ENCODE data around the gene AXL.
"Not testable (repeated sequence)": the region's sequence is repeated elsewhere in the genome, so short reads cannot be mapped to it uniquely, and the experiment has no call there.

The AXL gene

DNA sequence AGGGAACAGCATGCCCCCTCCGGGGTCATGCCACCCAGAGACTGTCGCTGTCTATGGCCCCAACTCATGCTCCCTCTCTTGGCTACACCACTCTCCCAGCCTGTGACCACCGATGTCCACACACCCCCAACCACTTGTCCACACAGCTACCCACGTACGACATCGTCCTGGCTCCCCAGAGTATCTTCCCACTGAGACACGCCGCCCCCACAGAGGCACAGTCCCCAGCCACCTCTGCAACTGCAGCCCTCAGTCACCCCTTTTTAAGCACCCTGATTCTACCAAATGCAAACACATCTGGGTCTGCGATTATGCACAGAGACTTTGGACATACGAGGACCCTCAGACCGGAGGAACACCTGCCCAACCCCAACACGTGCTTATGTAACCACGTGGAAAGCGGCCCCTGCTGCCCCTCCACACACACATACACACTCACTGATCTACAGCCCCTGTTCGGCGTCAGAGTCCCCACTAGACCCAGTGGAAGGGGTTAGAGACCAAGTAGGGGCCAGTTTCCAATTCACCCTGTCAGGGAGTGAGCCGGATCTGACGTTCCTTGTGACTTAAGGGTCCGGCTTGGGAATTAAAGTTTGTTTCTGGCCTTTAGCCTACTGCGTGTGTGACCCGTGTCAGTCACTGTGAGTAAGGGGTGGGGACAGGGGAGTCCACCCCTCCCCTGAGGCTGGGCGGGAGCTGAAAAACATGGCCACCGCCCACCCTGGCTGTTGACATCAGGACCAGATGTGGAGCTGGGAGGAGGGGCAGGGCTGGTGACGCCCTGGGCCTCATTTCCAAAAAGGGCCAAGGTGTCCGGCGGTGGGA lies 11.9 kb upstream of the AXL start:
- no peak for DNase-seq (ENCODE audit: low read depth in 2 of 2)

DNA sequence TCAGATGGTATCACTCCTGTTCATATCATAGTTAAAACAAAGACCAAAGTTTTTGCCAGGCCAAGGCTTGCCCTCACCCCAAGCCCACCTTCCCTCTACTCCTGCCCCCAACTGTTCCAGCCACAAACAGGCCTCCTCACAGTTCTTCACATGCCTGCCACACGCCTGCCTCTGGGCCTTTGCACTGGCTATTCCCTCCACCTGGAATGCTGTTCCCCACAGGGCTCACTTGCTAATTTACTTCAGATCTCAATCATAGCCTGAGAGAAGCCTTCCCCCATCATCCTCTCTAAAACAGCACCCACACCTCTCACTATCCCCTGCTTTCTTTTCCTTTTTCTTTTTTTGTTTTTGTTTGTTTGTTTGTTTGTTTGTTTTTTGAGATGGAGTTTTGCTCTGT lies 4.9 kb upstream of the AXL start:
- DNase-seq (ENCODE audit: low read depth in 2 of 2): no peak

DNA sequence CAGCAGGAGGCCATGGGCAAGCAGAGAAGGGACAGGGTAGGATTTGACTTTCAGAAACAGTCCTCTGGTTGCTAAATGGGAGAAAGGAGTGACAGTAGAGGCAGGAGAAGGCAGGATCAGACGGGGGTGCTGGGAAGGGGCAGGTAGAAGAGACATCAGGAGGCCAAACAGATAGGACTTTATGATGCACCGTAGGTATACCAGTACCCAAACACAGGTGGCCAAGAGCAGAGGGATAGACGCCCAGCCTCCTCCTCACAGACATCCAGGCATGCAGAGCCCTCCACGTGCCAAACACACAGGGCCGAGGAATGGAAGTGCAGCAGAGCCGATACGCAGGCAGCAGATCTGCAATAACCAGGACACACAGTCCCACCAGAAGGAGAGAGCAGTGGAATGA lies 1.3 kb upstream of the AXL start:
- no peak for DNase-seq (ENCODE audit: low read depth in 2 of 2)

DNA sequence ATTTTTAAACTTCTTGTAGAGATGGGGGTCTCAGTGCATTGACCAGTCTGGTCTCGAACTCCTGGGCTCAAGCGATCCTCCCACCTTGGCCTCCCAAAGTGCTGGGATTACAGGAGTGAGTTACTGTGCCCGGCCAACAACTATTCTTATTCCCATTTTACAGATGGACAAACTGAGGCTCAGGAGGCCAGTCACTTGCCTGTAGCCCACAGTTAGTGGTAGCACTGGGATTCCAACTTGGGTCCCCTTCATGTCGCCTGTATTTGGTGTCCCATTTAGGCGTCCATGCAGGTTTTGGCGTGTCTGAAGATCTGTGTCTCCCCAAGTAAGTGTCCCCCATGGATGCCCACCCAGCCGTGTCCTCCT lies 791 bp upstream of the AXL start:
- DNase-seq (ENCODE audit: low read depth in 2 of 2): no peak

DNA sequence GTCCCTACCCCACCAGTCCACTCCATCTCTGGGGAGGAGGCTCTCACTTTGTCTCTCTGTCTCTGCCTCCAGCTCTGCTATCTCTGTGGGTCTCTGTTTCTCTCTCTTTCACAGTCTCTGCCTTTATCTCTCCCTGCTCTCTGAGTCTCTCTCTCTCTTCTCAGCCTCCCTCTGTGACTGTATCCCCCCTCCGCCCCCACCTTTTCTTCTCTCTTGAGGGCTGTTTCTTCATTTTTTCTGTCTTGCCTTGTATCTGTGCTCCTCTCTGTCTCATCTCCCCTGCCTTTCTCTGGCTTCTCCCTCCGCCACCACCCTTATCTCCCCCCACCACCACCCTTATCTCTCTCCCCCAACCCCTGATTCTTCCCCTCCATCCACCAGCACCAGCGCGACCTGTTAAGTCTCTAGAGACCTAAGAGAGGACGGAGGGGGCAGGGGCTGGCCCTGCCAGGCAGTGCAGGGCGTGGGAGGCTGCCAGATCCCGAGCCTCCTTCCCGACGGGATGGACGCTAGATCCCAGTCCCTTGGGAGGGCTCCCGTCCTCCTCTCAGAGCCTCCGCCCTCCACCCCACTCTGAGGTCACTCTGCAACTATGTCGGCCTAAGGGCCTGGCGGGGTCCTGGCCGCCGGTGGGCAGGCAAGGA lies 1.0 kb downstream of the AXL start:
- DNase-seq (ENCODE audit: low read depth in 2 of 2): no peak

DNA sequence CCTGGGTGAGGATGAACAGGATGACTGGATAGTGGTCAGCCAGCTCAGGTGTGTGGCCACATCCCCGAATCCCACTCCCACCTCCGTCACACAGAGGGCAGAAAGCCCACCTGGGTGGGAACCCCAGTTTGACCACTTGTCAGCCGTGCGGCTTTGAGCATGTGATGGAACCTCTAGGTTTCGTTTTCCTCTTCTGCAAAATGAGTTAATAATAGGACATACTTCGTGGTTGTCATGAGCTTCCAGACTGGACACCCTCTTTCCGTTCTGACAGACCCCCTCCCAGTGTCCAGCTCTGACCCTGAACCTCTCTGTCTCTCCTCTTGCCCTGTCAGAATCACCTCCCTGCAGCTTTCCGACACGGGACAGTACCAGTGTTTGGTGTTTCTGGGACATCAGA lies 1.8 kb downstream of the AXL start:
- no peak for DNase-seq (ENCODE audit: low read depth in 2 of 2)

DNA sequence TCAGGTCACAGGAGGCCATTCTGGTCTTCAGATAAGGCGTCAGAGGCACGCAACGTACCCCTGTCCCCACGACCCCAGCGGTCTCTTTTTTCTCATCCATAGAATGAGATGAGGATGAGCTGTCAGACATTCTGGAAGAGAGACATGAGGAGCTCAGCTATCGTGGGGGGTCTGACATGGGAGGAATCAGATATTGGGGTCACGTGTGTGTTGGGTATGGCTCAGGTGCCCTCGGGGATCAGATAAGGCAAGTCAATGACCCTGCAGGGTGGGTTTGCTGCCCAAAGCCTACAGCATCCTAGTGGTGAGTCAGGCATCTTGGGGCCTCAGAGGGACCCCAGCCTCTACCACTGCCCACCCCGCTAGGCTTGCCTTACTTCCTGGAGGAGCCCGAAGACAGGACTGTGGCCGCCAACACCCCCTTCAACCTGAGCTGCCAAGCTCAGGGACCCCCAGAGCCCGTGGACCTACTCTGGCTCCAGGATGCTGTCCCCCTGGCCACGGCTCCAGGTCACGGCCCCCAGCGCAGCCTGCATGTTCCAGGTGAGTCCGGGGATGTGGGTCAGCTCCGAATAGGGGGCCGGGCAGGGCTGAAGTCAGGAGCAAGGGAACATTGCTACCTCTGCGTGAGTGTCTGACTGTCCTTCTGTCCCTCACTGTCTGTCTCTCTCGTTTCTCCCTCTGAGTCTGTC lies 2.6 kb downstream of the AXL start:
- DNase-seq (ENCODE audit: low read depth in 2 of 2): no peak

DNA sequence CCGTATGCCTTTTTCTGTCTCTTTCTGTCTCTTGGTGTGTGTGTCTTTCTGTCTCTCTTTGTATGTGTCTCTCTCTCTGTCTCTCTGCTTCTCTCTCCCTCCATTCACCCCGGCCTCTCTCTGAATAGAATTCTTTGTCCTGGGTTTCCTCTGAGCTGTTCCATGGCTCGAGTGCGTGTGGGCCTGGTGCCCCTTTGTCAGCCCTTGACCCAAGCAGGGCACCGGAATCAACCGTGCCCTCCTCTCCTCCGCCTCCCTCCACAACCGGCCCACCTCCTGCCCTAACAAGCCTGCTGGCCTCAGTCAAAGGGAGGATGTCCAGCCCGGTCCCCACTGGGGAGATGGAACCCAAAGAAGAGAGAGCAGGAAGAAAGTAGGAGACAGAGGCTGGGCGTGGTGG lies 3.2 kb downstream of the AXL start:
- no peak for DNase-seq (ENCODE audit: low read depth in 2 of 2)

DNA sequence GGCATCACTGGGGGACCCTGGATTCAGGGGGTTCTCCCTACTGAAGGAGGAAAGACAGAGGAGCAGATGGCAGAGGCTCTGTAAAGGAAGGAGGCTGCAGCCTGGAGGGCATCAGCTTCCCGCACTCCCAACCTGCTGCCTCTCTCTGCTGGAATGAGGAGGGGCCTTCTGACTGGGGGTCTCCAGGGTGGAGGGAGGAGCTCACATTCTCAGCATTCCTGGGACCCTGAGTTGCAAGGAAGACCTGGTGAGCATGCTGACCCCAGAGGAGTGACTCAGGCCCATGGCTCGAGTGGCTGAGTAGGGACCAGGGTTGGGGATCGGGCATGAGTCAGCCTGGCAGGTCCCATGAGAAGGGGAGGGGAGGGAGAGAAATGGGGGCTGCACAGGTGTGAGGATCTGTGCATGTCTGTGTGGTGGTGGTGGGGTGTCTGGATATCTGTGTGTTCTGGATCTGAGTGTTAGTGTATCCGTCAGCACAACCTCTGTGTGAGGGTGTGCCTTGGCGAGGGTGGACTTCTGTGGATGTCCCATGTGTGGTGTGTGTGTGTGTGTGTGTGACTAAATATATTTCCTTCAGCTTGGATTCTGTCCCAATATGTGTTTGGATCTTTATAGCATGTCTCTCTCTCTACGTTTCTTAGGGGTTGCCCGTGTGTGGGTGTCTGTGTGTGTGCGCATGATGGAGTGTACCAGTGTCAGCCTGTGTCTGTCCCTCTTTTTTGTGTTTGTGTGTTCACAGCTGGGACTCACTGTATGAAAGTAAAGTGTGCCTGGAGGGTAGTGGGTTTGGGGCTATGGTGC lies 4.6 kb downstream of the AXL start:
- DNase-seq (ENCODE audit: low read depth in 2 of 2): peak; percentile 67 to 68

DNA sequence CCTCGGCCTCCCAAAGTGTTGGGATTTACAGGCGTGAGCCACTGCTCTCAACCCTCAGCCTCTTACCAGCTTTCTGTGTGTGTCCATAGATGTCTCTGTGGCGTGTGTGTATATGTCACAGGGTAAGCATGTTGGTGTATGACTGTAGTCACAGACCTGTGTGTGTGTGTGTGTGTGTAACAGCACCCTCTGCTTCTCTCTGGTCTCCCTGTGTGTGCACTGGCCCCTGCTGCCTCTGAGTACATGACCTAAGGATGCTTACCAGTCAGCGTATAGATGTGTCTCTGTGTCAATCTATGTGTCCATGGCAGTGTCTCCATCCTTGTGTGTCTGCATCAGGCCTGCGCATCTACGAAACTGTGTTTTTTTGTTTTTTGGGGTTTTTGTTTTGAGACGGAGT lies 5.6 kb downstream of the AXL start:
- no peak for DNase-seq (ENCODE audit: low read depth in 2 of 2)

DNA sequence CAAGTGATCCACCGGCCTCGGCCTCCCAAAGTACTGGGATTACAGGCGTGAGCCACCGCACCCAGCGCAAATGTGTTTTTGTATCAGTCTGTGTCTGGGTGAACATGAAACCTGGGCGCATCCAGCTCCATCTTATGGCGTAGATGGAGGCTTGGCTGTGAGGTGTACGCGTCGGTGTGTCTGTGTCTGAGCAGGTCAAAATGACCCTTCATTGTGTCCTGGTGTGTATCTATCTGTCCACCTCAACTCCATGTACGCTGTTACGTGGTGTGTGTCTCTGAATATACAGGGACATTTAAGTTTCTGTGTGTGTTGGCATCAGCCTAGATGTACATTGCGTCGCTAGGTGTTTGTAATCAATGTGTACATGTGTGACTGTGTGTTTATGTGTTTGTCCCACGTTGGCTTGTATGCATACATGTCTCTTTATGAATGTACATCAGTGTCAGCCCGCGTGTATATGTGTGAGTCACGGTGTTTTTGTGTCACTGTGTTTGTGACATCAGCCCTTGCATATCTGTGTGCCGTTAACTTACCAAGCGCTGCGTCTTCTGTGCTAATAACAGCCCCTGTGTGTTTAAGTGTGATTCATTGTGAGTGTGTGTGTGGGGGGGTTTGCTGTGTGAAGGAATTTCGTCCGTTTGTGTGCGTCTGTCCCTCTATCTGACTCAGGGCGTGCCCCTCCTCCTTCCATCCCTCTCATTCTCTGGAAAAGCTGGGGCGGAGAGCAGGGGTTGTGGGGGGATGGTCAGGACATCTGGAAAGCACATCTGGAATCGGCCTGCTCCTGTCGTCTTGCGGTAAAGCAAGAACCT lies 6.4 kb downstream of the AXL start:
- peak; percentile 95 to 96 for DNase-seq (ENCODE audit: low read depth in 2 of 2)

DNA sequence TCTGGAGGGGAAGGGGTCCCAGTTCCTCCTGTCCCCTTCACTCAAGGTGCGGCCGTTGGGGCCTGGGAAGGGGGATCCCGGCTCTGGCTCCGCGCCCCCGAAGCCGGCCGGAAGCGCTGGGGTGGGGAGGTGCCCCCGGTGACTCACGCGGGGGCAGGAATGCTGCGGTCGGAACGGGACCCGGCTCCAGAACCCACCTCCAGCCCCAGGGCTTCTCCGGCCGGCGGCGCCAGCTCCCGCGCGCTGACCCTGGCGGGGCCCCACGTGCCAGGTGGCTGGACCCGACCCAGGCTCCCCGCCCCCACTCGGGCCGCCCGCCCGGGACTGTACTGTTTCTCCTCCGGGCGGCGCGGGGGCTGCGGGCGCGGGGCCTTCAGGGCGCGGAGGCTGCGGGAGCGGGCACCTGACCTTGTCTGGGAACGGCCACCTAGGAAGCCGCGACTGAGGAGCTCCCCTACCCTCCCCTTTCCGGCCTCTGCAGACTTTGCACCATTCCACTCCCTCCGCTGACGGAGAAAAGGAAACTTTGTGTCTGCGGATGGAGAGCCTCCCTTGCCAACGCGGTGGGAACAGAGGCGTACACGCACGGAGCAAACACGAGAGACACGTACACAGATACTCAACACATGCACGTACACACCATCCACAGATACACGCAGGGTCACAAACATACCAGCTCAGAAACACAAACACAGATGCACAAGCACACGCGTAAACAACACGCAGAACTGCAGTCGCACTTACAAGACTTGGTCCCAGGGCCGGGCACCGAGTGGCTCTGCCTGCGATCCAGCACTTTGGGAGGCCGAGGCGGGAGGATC lies 7.2 kb downstream of the AXL start:
- DNase-seq (ENCODE audit: low read depth in 2 of 2): peak in 1 of 2 experiments; percentile 25

DNA sequence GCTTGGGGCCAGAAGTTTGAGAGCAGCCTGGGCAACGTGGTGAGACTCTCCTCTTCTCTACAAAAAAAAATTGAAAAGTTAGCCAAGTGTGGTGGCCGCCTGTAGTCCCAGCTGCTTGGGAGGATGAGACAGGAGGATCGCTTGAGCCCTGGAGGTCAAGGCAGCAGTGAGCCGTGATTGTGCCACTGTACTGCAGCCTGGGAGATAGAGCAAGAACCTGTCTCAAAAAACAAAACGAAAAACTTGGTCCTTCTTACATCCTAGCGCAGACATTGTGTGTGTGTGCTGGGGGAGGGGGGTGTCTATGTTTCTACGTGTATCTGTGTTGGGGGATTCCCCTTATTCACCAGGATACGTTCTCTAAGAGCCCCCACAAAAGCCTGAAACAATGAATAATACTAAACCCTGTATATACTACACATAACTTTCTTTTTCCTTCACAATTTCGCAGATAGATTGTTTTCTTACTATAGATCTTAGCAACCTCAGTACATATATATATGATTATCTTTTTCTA lies 7.9 kb downstream of the AXL start:
- no peak for DNase-seq (ENCODE audit: low read depth in 2 of 2)

DNA sequence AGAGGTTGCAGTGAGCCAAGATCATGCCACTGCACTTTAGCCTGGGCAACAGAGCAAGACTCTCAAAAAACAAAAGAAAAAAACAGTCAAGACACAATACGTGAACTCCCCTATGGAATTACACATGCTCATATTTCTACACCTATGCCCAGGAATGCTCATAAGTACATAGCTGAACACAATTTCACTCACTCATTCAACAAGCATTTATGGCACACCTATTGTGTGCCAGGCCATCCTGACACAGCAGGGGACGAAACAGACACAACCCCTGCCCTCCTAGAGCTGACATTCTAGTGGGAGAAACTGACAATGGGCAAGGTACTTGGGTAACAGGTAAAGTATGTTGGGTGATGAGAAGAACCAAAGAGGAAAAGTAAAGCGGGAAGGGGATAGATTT lies 9.5 kb downstream of the AXL start:
- no peak for DNase-seq (ENCODE audit: low read depth in 2 of 2)

DNA sequence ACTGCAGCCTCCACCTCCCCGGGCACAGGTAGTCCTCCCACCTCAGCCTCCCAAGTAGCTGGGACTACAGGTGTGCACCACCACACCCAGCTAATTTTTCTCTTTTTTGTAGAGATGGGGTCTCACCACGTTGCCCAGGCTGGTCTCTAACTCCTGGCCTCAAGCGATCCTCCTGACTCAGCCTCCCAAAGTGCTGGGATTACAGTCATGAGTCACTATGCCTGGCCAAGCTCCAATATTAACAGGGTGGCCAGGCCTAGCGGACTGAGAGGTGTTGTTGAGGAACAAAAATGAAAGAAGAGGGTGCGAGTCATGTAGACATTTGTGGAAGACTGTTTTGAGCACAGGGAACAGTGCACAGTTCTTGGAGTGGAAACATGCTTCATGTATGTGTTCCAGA lies 10.3 kb downstream of the AXL start:
- not testable (repeated sequence) for DNase-seq (ENCODE audit: low read depth in 2 of 2)

DNA sequence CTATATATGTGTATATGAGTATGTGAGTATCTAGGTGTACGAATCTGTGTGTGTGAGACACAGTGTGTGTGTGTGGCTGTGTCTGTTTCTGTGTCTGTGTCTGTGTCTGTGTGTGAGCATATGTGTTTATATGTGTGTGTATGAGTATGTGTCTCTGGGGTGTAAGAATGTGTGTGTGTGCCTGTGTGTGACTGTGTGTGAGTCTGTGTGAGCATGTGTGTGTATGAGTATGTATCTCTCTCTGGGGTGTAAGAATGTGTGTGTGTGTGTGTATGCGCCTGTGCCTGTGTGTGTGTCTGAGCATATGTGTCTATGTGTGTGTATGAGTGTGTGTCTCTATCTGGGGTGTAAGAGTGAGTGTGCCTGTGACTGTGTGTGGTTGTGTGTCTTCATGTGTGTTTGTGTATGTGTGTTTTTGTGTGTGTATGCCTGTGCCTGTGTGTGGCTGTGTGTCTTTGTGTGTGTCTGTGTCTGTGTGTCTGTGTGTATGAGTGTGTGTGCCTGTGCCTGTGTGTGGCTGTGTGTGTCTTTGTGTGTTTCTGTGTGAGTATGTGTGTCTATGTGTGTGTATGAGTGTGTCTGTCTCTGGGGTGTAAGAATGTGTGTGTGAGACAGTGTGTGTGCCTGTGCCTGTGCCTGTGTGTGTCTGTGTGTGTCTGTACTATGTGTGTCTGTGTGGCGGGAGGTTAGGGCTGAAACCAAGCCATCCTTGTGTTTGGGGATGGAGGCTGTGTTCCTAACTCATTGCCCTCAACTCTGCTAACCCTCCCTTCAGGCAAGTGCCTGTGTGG lies 11.2 kb downstream of the AXL start:
- no peak for DNase-seq (ENCODE audit: low read depth in 2 of 2)

DNA sequence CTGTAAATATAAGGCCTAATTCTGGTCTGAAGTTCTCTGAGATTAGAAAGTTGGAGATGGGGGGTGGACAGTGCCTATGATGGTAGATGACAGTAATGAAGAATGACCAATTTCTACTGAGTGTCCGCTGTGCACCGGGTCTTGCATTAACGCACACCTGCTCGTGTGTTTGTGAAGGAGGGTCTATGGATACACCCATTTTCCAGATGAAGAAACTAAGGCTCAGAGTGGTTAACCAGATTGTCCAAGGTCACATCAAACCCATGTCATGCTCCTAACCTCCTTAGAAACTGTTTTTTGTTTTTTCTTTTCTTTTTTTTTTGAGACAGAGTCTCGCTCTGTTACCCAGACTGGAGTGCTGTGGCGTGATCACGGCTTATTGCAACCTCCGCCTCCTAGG lies 13.7 kb downstream of the AXL start:
- DNase-seq (ENCODE audit: low read depth in 2 of 2): no peak

DNA sequence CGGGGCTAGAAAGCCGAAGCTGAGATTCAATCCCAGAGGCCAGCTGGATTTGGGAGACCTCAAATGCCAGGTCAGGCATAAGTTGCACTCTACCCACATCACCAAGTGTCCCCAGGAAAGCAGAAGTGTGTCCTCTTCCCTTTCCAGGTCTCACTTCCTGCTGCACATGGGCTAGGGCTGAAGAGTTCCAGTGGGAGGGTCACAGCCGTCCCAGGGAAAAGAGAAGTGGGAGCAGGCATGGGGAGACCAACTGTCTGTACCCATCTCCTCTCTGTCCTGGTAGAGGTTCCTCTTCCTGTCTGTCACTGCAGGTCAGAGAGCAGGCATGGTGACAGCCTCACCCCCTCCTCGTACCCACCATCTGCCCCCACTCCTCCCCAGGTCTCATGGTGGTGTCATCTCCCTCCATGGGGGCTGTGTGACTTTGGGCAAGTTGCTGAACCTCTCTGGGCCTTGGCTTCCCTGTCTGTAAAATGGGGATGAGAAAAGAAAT lies 14.8 kb downstream of the AXL start:
- DNase-seq (ENCODE audit: low read depth in 2 of 2): no peak

DNA sequence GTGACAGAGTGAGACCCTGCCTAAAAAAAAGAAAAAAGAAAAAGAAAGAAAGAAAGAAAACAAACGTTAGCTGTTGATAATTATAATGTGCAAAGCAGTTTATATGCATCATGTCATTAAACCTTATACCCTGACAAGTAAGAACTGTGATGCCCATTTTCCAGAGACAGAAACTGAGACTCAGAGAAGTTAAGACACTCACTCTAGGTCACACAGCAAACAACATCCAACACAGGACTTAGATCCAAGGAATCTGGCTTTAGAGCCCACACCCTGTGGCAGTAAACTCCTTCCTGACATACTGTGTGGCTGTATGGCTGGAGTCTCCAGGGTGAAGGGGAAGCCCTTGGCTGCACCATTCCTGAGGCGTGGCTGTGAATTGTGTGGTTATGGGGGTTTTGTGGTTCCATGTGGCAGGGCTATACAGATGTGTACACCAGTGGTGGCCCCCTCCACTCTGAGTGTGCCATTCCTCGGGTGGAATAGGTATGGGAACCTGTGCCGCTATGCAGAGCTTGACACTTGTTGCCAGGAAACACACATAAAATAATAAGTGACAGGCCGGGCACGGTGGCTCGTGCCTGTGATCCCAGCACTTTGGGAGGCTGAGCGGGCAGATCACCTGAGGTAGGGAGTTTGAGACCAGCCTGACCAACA lies 15.6 kb downstream of the AXL start:
- no peak for DNase-seq (ENCODE audit: low read depth in 2 of 2)
